Caco-2 (cell line): Measurements from ENCODE around the gene ZCCHC7. TPM values are rescaled to one million over a fixed set of nuclear protein-coding genes. Genes with fewer than 3 reads are reported as not detected.

Source experiments
- BruUV-seq: library from RNA; stranded (reverse); fragments of 400-500 nt; replicated peaks from 2 replicates; lab custom pipeline; 2021; lab: Mats Ljungman, UMichigan
- CTCF ChIA-PET: fragments of 300-600 bp; sonication (Branson Sonifier 250); formaldehyde crosslinking; loops from one replicate; lab custom pipeline; 2022; ENCODE audit warnings: antibody characterized with exemption; lab: Charles Lee
- POLR2A ChIA-PET: fragments of 300-600 bp; sonication (Branson Sonifier 250); formaldehyde crosslinking; loops from one replicate; lab custom pipeline; 2022; ENCODE audit warnings: antibody characterized with exemption; lab: Charles Lee
- DNase-seq, 2 experiments: peaks; one replicate each; pipeline versions ENCODE4 v3.0.0 to v3.0.0-alpha.2; 2020 to 2022
- H3K27me3 ChIP-seq: replicated peaks from 2 replicates; pipeline ENCODE4 v1.6.0; 2011; ENCODE audit warnings: low read length; ENCODE audit not compliant: control insufficient read depth, insufficient read depth
- H3K36me3 ChIP-seq: 2 replicates; pipeline ENCODE4 v1.5.1; 2011; ENCODE audit warnings: low read length; ENCODE audit not compliant: control insufficient read depth, insufficient read depth
- H3K4me1 ChIP-seq: fragments of 250-450 bp; sonication (Bioruptor Pico); 2 replicates; pipeline ENCODE4 v1.5.1; 2020; ENCODE audit warnings: mild to moderate bottlenecking
- H3K4me3 ChIP-seq: 2 replicates; pipeline ENCODE4 v1.5.1; 2011; ENCODE audit warnings: low read depth, mild to moderate bottlenecking, control low read depth, low read length
- H3K9me3 ChIP-seq: fragments of 250-450 bp; sonication (Bioruptor Pico); 2 replicates; pipeline ENCODE4 v1.5.1; 2020; ENCODE audit warnings: mild to moderate bottlenecking, moderate library complexity
- H3K27ac Mint-ChIP-seq: one replicate; pipeline ENCODE4 v1.8.0; 2022; ENCODE audit warnings: mixed read lengths; ENCODE audit not compliant: unreplicated experiment
- H3K27me3 Mint-ChIP-seq: one replicate; pipeline ENCODE4 v1.8.0; 2022; ENCODE audit warnings: mixed read lengths; ENCODE audit not compliant: insufficient read depth, unreplicated experiment
- H3K36me3 Mint-ChIP-seq: one replicate; pipeline ENCODE4 v1.8.0; 2022; ENCODE audit warnings: mild to moderate bottlenecking, mixed read lengths; ENCODE audit not compliant: insufficient read depth, unreplicated experiment
- H3K4me1 Mint-ChIP-seq: one replicate; pipeline ENCODE4 v1.8.0; 2022; ENCODE audit warnings: low read depth, mixed read lengths; ENCODE audit not compliant: unreplicated experiment
- H3K4me3 Mint-ChIP-seq: one replicate; pipeline ENCODE4 v1.8.0; 2022; ENCODE audit warnings: mild to moderate bottlenecking, moderate library complexity, mixed read lengths; ENCODE audit not compliant: unreplicated experiment
- H3K9me3 Mint-ChIP-seq: one replicate; pipeline ENCODE4 v1.8.0; 2022; ENCODE audit warnings: mixed read lengths; ENCODE audit not compliant: unreplicated experiment
- CTCF ChIP-seq, 2 experiments: fragments of 200-600 bp in 1 of 2; IDR thresholded peaks; 1 replicate in 1 of 2; 2 replicates in 1 of 2; pipeline versions ENCODE4 v1.5.1 to v1.8.0; 2011 to 2022; ENCODE audit warnings: antibody characterized with exemption in 1 of 2, control low read depth in 1 of 2, inconsistent platforms in 1 of 2, low read depth in 1 of 2, low read length in 1 of 2, mild to moderate bottlenecking in 1 of 2, moderate library complexity in 1 of 2; ENCODE audit not compliant: insufficient read depth in 1 of 2, severe bottlenecking in 1 of 2, unreplicated experiment in 1 of 2
- intact Hi-C: fragments of 100-400 bp; cut with micrococcal nuclease; formaldehyde crosslinking; loops from one replicate; pipeline ENCODE4 v1.10.0; 2022; ENCODE audit not compliant: unreplicated experiment
- total RNA-seq: library from RNA; stranded (reverse); gene quantifications from 2 replicates; pipeline ENCODE4 v1.2.3, GENCODE V29; 2022

ZCCHC7 gene
- total RNA-seq, 1 experiment from 2014 or later: 22.0 TPM

DNA sequence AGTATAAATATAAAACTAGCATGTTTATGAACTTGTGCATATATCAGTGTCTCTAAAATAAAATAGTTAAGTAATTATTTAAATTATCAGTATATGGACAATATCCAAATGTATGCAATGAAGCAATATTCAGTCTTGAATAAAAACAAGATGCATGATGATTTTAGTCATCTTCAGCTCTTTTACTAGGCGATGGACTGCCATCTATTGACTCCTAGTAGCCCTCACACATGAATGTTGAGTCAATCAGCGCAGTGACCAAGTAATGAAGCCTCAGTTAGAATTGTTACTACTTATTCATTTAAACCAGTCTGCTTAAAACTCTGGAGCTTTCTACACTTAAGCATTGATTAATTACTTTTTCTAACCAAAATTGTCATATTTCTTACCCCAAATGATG, 209.2 kb downstream of the ZCCHC7 start:
- CTCF ChIA-PET: interaction anchor here (0.6 to 1.9 kb wide), 3 partner anchors 200 to 457 kb away, joined by 3 to 13 read pairs (median 4); no protein-coding TSS in a partner anchor

DNA sequence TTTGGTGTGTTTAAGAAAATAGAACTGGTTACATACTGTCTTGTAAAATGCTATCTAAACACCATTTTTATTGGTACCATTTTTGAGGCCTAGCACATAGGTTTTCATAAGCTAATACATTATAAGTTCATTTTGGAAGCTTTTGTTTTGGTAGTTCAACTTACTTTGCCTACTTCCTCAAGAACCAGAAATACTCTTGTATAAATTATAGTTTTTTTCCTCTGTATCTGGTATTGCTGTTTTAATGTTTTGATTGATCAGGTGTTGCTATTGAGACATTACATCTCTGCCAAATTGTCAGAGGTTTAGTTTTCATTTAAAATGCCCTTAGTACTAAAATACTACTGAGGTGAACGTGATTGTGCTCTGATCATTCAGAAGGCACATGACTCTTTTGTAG, 211.5 kb downstream of the ZCCHC7 start:
- H3K4me3 Mint-ChIP-seq: no peak overlapping the region
- H3K27me3 ChIP-seq: no peaks in the 10 kb centered on the region
- H3K4me1 ChIP-seq: peaks cover 28% of the 10 kb centered on the region
- DNase-seq: no peak
- no peaks in the 10 kb centered on the region for H3K36me3 Mint-ChIP-seq
- CTCF ChIA-PET: no interaction called here
- no peak overlapping the region for H3K4me3 ChIP-seq
- H3K9me3 ChIP-seq: no peaks in the 10 kb centered on the region
- H3K27ac Mint-ChIP-seq: no peak overlapping the region
- no TSS peak for BruUV-seq
- no peak for TF ChIP-seq CTCF (IDR thresholded peaks at IDR 0.05; ENCODE audit: insufficient read depth in 1 of 2, low read depth in 1 of 2, low read length in 1 of 2, severe bottlenecking in 1 of 2, unreplicated experiment in 1 of 2)
- no peaks in the 10 kb centered on the region for H3K36me3 ChIP-seq
- H3K9me3 Mint-ChIP-seq: no peaks in the 10 kb centered on the region
- H3K4me1 Mint-ChIP-seq: peaks cover 10% of the 10 kb centered on the region
- POLR2A ChIA-PET: no interaction called here
- intact Hi-C loops: loop anchor here (2.0 kb wide), 1 partner anchor 211 kb away; the partner anchor contains the start of gene ZCCHC7
- no peaks in the 10 kb centered on the region for H3K27me3 Mint-ChIP-seq

More for the DNA sequence above, 209.2 kb downstream of the ZCCHC7 start:
- H3K9me3 ChIP-seq: no peaks in the 10 kb centered on the region
- BruUV-seq: TSS peak; percentile 17
- H3K36me3 ChIP-seq: no peaks in the 10 kb centered on the region
- peak in 1 of 2 experiments; percentile 20 for DNase-seq
- intact Hi-C loops: loop anchor here (1.0 to 10.0 kb wide), 2 partner anchors 135 to 333 kb away; no protein-coding TSS in a partner anchor
- H3K9me3 Mint-ChIP-seq: no peaks in the 10 kb centered on the region
- peak; percentile 19 for TF ChIP-seq CTCF (IDR thresholded peaks at IDR 0.05; ENCODE audit: insufficient read depth in 1 of 2, low read depth in 1 of 2, low read length in 1 of 2, severe bottlenecking in 1 of 2, unreplicated experiment in 1 of 2)
- H3K4me1 Mint-ChIP-seq: peaks cover 10% of the 10 kb centered on the region
- H3K27me3 ChIP-seq: no peaks in the 10 kb centered on the region
- H3K36me3 Mint-ChIP-seq: peaks cover 4% of the 10 kb centered on the region
- no peaks in the 10 kb centered on the region for H3K27me3 Mint-ChIP-seq
- H3K4me3 ChIP-seq: no peak overlapping the region
- POLR2A ChIA-PET: interaction anchor here (1.8 kb wide), 1 partner anchor 209 kb away, joined by 5 read pairs; the partner anchor contains the start of gene ZCCHC7
- H3K27ac Mint-ChIP-seq: no peak overlapping the region
- H3K4me1 ChIP-seq: peaks cover 28% of the 10 kb centered on the region
- H3K4me3 Mint-ChIP-seq: no peak overlapping the region

DNA sequence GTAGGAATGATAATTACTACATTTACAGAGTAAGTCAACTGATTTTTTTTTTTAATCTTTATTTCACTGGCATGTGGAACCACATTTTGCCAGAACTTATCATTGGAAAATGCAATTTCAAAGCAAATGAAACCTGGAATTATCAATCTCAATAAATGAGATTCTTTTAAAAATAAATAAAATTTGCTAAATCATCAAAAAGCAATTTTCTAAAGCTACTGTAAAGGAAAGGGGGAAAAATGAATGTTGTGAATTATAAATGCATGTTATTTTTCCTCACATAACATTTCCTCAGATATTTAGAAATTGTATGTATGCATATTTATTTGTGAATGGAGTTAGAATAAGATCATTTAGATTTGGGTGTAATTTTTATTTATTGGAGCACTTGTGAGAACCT, 212.2 kb downstream of the ZCCHC7 start:
- BruUV-seq: no TSS peak
- CTCF ChIA-PET: no interaction called here
- intact Hi-C loops: loop anchor here (2.0 kb wide), 1 partner anchor 212 kb away; the partner anchor contains the start of gene ZCCHC7

More for the DNA sequence above, 212.2 kb downstream of the ZCCHC7 start:
- Mint-ChIP-seq H3K27me3 (no peaks in the 10 kb centered on the region), H3K4me3 (no peak overlapping the region), H3K27ac (no peak overlapping the region), H3K9me3 (no peaks in the 10 kb centered on the region), H3K36me3 (no peaks in the 10 kb centered on the region), H3K4me1 (peaks cover 4% of the 10 kb centered on the region)
- TF ChIP-seq CTCF (IDR thresholded peaks at IDR 0.05; ENCODE audit: insufficient read depth in 1 of 2, low read depth in 1 of 2, low read length in 1 of 2, severe bottlenecking in 1 of 2, unreplicated experiment in 1 of 2): no peak
- H3K36me3 ChIP-seq: no peaks in the 10 kb centered on the region
- POLR2A ChIA-PET: no interaction called here
- H3K4me3 ChIP-seq: no peak overlapping the region
- peaks cover 25% of the 10 kb centered on the region for H3K4me1 ChIP-seq
- no peak for DNase-seq
- no peaks in the 10 kb centered on the region for H3K27me3 ChIP-seq
- H3K9me3 ChIP-seq: no peaks in the 10 kb centered on the region
